ENCODE data around the gene MLXIP. TPM values are rescaled to one million over a fixed set of nuclear protein-coding genes. Genes with fewer than 3 reads are reported as not detected.

The MLXIP gene
- total RNA-seq, 1 experiment from 2014 or later: 23.2 TPM

GRCh38 chr12:122147514-122148290, 69.1 kb downstream of the MLXIP start:
- Histone ChIP-seq H3K27ac (no peak overlapping the region), H3K27me3 (no peaks in the 10 kb centered on the region), H3K4me3 (no peak overlapping the region), H3K4me1 (no peaks in the 10 kb centered on the region), H3K9me3 (replicated peaks) (peaks cover 3% of the 10 kb centered on the region), H3K36me3 (peaks cover 13% of the 10 kb centered on the region)
- DNase-seq: no peak

GRCh38 chr12:122148657-122149056, 70.1 kb downstream of the MLXIP start:
- no peak for DNase-seq
- no peaks in the 10 kb centered on the region for H3K9me3 ChIP-seq (replicated peaks)
- H3K4me1 ChIP-seq: no peaks in the 10 kb centered on the region
- no peak overlapping the region for H3K27ac ChIP-seq
- H3K36me3 ChIP-seq: peaks cover 4% of the 10 kb centered on the region; the same call in 1 of the 2 replicates
- H3K27me3 ChIP-seq: no peaks in the 10 kb centered on the region
- no peak overlapping the region for H3K4me3 ChIP-seq

GRCh38 chr12:122150127-122150681, 71.6 kb downstream of the MLXIP start:
- no peaks in the 10 kb centered on the region for H3K9me3 ChIP-seq (replicated peaks)
- H3K4me3 ChIP-seq: no peak overlapping the region

GRCh38 chr12:122152754-122153153, 74.2 kb downstream of the MLXIP start:
- H3K9me3 ChIP-seq (replicated peaks): no peaks in the 10 kb centered on the region
- no peak for DNase-seq
- no peak overlapping the region for H3K27ac ChIP-seq
- no peaks in the 10 kb centered on the region for H3K36me3 ChIP-seq
- no peaks in the 10 kb centered on the region for H3K4me1 ChIP-seq
- no peak overlapping the region for H3K4me3 ChIP-seq
- no peaks in the 10 kb centered on the region for H3K27me3 ChIP-seq

More at GRCh38 chr12:122150127-122150681, 71.6 kb downstream of the MLXIP start:
- no peaks in the 10 kb centered on the region for H3K27me3 ChIP-seq
- H3K4me1 ChIP-seq: no peaks in the 10 kb centered on the region
- no peaks in the 10 kb centered on the region for H3K36me3 ChIP-seq
- H3K27ac ChIP-seq: no peak overlapping the region
- DNase-seq: no peak

- Histone ChIP-seq H3K4me3 (no peak overlapping the region), H3K36me3 (no peaks in the 10 kb centered on the region), H3K9me3 (replicated peaks) (no peaks in the 10 kb centered on the region), H3K4me1 (no peaks in the 10 kb centered on the region), H3K27ac (no peak overlapping the region), H3K27me3 (no peaks in the 10 kb centered on the region)
- DNase-seq: no peak
Measured at GRCh38 chr12:122155705-122156104, 77.1 kb downstream of the MLXIP start.

- H3K27ac ChIP-seq: no peak overlapping the region
Measured at GRCh38 chr12:122158700-122159285, 80.2 kb downstream of the MLXIP start.

GRCh38 chr12:122159882-122160281, 81.3 kb downstream of the MLXIP start:
- H3K27ac ChIP-seq: no peak overlapping the region
- no peaks in the 10 kb centered on the region for H3K27me3 ChIP-seq
- H3K4me3 ChIP-seq: no peak overlapping the region
- no peaks in the 10 kb centered on the region for H3K36me3 ChIP-seq
- no peaks in the 10 kb centered on the region for H3K9me3 ChIP-seq (replicated peaks)
- no peak for DNase-seq
- H3K4me1 ChIP-seq: no peaks in the 10 kb centered on the region

More at GRCh38 chr12:122158700-122159285, 80.2 kb downstream of the MLXIP start:
- Histone ChIP-seq H3K36me3 (no peaks in the 10 kb centered on the region), H3K4me1 (no peaks in the 10 kb centered on the region), H3K4me3 (no peak overlapping the region), H3K9me3 (replicated peaks) (no peaks in the 10 kb centered on the region), H3K27me3 (no peaks in the 10 kb centered on the region)
- DNase-seq: no peak

GRCh38 chr12:122160761-122161160, 82.2 kb downstream of the MLXIP start:
- no peaks in the 10 kb centered on the region for H3K36me3 ChIP-seq
- no peak overlapping the region for H3K27ac ChIP-seq
- no peaks in the 10 kb centered on the region for H3K4me1 ChIP-seq
- no peak overlapping the region for H3K4me3 ChIP-seq
- no peaks in the 10 kb centered on the region for H3K27me3 ChIP-seq
- no peak for DNase-seq
- no peaks in the 10 kb centered on the region for H3K9me3 ChIP-seq (replicated peaks)

- Histone ChIP-seq H3K4me3 (no peak overlapping the region), H3K4me1 (no peaks in the 10 kb centered on the region), H3K36me3 (no peaks in the 10 kb centered on the region), H3K27me3 (no peaks in the 10 kb centered on the region), H3K27ac (no peak overlapping the region), H3K9me3 (replicated peaks) (no peaks in the 10 kb centered on the region)
- no peak for DNase-seq
Measured at GRCh38 chr12:122161682-122162081, 83.1 kb downstream of the MLXIP start.

GRCh38 chr12:122162976-122163375, 84.4 kb downstream of the MLXIP start:
- no peak for DNase-seq
- no peaks in the 10 kb centered on the region for H3K27me3 ChIP-seq
- no peaks in the 10 kb centered on the region for H3K9me3 ChIP-seq (replicated peaks)
- H3K4me3 ChIP-seq: no peak overlapping the region
- no peaks in the 10 kb centered on the region for H3K4me1 ChIP-seq
- no peak overlapping the region for H3K27ac ChIP-seq
- no peaks in the 10 kb centered on the region for H3K36me3 ChIP-seq

- no peak for DNase-seq
- no peaks in the 10 kb centered on the region for H3K9me3 ChIP-seq (replicated peaks)
- H3K27ac ChIP-seq: no peak overlapping the region
- H3K36me3 ChIP-seq: no peaks in the 10 kb centered on the region
- H3K27me3 ChIP-seq: no peaks in the 10 kb centered on the region
- H3K4me3 ChIP-seq: no peak overlapping the region
- no peaks in the 10 kb centered on the region for H3K4me1 ChIP-seq
Measured at GRCh38 chr12:122166422-122167349, 88.1 kb downstream of the MLXIP start.

- no peak overlapping the region for H3K27ac ChIP-seq
- no peak overlapping the region for H3K4me3 ChIP-seq
- H3K4me1 ChIP-seq: peaks cover 3% of the 10 kb centered on the region; the same call in 1 of the 2 replicates
- H3K9me3 ChIP-seq (replicated peaks): no peaks in the 10 kb centered on the region
- no peak for DNase-seq
- H3K27me3 ChIP-seq: no peaks in the 10 kb centered on the region
- no peaks in the 10 kb centered on the region for H3K36me3 ChIP-seq
Measured at GRCh38 chr12:122167356-122167925, 88.9 kb downstream of the MLXIP start.

- Histone ChIP-seq H3K4me3 (no peak overlapping the region), H3K4me1 (peaks cover 7% of the 10 kb centered on the region; the same call in 1 of the 2 replicates), H3K27me3 (no peaks in the 10 kb centered on the region), H3K36me3 (no peaks in the 10 kb centered on the region), H3K27ac (no peak overlapping the region), H3K9me3 (replicated peaks) (no peaks in the 10 kb centered on the region)
- DNase-seq: no peak
Measured at GRCh38 chr12:122168492-122168891, 89.9 kb downstream of the MLXIP start.

- Histone ChIP-seq H3K36me3 (no peaks in the 10 kb centered on the region), H3K27me3 (no peaks in the 10 kb centered on the region), H3K4me1 (peaks cover 7% of the 10 kb centered on the region; the same call in 1 of the 2 replicates), H3K4me3 (no peak overlapping the region), H3K27ac (no peak overlapping the region), H3K9me3 (replicated peaks) (no peaks in the 10 kb centered on the region)
- DNase-seq: no peak
Measured at GRCh38 chr12:122171399-122171798, 92.8 kb downstream of the MLXIP start.
